ENCODE results near the gene SMAD4. TPM values are rescaled to one million over a fixed set of nuclear protein-coding genes. Genes with fewer than 3 reads are reported as not detected.

Gene SMAD4
- polyA plus RNA-seq, 3 donors, result 155 to 193 (median 157) TPM

GRCh38 chr18:51051105-51051712 is 21.2 kb downstream of the SMAD4 start:
- peak in 1 of 11 donors; percentile 29 for DNase-seq (ENCODE audit: extremely low read depth in 1 of 11, low read depth in 9 of 11, low spot score in 4 of 11)

GRCh38 chr18:51053814-51054213 is 23.8 kb downstream of the SMAD4 start:
- no peak for DNase-seq (ENCODE audit: extremely low read depth in 1 of 11, low read depth in 9 of 11, low spot score in 4 of 11)

GRCh38 chr18:51054764-51055163 is 24.8 kb downstream of the SMAD4 start:
- DNase-seq (ENCODE audit: extremely low read depth in 1 of 11, low read depth in 9 of 11, low spot score in 4 of 11), result no peak

GRCh38 chr18:51059969-51060368 is 30.0 kb downstream of the SMAD4 start:
- DNase-seq (ENCODE audit: extremely low read depth in 1 of 11, low read depth in 9 of 11, low spot score in 4 of 11), result no peak

GRCh38 chr18:51064256-51064655 is 34.2 kb downstream of the SMAD4 start:
- no peak for DNase-seq (ENCODE audit: extremely low read depth in 1 of 11, low read depth in 9 of 11, low spot score in 4 of 11)

DNA sequence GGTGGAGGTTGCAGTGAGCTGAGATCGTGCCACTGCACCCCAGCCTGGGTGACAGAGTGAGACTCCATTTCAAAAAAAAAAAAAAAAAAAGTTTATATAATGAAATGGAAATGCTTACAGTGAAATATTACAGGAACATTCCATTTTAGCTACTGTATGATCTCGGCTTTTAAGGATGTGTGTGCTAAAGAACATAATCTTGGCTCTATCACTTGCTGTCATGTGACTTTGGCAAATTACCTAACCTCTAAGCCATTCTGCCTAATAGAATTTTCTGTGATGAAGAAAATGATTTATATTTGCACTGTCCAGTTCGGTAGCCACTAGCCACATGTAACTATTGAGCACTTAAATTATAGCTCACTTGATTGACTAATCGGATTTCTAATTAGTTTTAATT is 36.3 kb downstream of the SMAD4 start:
- DNase-seq (ENCODE audit: extremely low read depth in 1 of 11, low read depth in 9 of 11, low spot score in 4 of 11), result no peak

DNA sequence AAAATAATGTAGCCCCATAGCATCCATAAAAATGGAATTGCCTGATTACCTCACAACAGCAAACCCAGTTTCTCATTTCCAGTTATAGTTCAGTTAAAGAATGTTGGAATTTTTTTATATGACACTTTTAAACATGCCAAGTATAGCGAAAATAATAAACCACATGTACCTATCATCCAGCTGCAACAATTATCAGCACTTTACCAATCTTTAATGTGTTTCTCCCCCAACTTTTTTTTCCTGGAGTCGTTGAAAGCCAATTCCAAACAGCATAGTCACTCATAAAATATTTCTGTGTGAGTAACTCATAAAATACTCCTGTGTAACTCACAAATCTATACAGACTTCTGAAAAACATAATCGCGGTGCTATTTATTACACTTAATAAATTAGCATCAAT is 38.1 kb downstream of the SMAD4 start:
- no peak for DNase-seq (ENCODE audit: extremely low read depth in 1 of 11, low read depth in 9 of 11, low spot score in 4 of 11)

DNA sequence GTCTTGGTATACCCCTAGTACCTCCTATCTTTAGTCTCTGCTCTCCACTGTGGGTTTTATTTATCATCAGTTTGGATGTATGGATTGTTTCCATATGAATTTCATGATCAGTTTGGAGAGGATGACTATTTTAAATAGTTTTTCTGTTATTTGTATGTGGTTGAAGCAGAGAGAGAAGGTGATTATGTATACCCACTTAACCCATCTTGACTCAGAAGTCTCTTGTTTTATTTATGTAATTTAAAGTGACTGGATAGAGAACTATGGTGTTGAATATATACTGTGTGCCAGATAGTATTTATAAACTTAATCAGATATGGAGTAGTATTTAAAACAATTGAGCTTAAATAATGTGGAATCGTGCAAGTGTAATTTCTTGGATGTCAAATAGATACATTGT is 39.9 kb downstream of the SMAD4 start:
- DNase-seq (ENCODE audit: extremely low read depth in 1 of 11, low read depth in 9 of 11, low spot score in 4 of 11), result no peak

DNA sequence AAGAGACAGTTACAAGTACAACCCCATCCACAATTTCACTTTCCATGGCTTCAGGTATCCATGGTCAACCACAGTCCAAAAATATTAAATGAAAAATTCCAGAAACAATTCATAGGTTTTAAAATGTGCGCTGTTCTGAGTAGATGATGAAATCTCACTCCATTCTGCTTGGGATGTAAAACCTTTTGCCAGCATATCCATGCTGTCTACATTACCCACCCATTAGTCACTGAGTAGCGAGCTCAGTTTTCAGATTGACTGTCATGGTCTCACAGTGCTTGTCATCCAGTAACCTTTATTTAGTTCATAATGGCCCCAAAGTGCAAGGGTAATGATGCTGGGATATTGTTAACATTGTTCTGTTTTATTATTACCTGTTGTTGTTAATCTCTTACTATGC is 40.5 kb downstream of the SMAD4 start:
- no peak for DNase-seq (ENCODE audit: extremely low read depth in 1 of 11, low read depth in 9 of 11, low spot score in 4 of 11)

DNA sequence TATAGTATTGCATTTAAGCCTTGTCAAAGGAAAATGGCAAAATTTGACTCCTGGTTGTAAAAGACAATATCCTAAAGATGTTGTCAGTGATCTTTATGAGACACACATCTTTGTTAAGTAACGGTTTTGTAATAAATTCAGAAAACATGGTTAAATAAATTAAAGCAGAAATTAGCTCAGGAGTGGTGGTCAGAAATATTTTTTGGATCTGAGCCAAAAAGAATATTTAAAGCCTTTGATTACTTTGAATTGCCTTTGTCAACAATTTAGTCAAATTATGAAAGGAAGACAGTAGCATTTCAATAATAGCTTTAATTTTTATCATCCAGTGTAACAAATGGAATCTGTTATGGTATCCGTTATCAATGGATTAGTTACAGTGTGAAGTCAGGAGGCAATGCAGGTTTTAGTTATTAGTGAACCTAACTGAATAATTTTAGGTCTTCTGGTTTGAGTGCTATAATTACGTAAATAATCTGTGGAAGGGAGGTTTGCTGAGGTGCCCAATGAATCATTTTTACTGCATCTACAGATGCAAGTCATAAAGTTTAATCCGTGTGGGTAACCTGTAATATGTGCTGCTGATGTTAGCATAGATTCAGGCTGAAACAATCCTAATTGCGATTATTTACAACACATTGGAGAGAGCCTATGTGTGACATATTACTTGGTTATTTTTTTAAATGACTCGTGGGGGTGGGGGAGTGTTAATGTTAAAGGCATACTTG is 42.7 kb downstream of the SMAD4 start:
- DNase-seq (ENCODE audit: extremely low read depth in 1 of 11, low read depth in 9 of 11, low spot score in 4 of 11), result no peak

DNA sequence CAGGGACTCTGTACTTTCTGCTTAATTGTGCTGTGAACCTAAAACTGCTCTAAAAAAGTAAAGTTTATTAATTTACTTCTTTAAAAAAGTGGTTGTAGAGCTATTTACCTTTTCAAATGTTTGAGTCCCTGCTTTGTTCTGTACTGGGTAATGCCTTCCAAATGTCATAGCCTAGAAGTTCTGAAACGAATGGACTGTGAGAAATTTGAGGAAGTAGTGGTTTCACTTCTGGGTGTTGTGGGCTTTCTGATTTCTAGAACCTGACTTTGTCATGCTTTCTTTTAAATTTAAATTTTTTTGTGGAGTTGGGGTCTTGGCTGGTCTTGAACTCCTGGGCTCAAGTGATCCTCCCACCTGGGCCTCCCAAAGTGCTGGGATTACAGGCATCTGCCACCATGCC is 44.6 kb downstream of the SMAD4 start:
- DNase-seq (ENCODE audit: extremely low read depth in 1 of 11, low read depth in 9 of 11, low spot score in 4 of 11), result no peak

- no peak for DNase-seq (ENCODE audit: extremely low read depth in 1 of 11, low read depth in 9 of 11, low spot score in 4 of 11)
Measured at GRCh38 chr18:51076503-51076902, 46.5 kb downstream of the SMAD4 start.

GRCh38 chr18:51077217-51077616 is 47.2 kb downstream of the SMAD4 start:
- DNase-seq (ENCODE audit: extremely low read depth in 1 of 11, low read depth in 9 of 11, low spot score in 4 of 11), result no peak

- DNase-seq (ENCODE audit: extremely low read depth in 1 of 11, low read depth in 9 of 11, low spot score in 4 of 11), result no peak
Measured at GRCh38 chr18:51078026-51078425, 48.0 kb downstream of the SMAD4 start.

DNA sequence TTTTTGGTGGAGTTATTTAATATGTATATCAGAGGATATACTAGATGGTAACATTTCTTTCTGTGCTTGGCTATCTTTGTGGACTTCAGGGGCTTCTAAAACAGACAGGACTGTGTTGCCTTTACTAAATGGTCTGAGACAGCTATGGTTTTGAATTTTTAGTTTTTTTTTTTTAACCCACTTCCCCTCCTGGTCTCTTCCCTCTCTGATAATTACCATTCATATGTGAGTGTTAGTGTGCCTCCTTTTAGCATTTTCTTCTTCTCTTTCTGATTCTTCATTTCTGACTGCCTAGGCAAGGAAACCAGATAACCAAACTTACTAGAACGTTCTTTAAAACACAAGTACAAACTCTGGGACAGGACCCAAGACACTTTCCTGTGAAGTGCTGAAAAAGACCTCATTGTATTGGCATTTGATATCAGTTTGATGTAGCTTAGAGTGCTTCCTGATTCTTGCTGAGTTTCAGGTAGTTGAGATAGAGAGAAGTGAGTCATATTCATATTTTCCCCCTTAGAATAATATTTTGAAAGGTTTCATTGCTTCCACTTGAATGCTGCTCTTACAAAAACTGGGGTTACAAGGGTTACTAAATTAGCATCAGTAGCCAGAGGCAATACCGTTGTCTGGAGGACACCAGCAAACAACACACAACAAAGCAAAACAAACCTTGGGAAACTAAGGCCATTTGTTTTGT is 52.7 kb downstream of the SMAD4 start:
- no peak for DNase-seq (ENCODE audit: extremely low read depth in 1 of 11, low read depth in 9 of 11, low spot score in 4 of 11)

GRCh38 chr18:51083398-51083797 is 53.4 kb downstream of the SMAD4 start:
- DNase-seq (ENCODE audit: extremely low read depth in 1 of 11, low read depth in 9 of 11, low spot score in 4 of 11), result no peak

DNA sequence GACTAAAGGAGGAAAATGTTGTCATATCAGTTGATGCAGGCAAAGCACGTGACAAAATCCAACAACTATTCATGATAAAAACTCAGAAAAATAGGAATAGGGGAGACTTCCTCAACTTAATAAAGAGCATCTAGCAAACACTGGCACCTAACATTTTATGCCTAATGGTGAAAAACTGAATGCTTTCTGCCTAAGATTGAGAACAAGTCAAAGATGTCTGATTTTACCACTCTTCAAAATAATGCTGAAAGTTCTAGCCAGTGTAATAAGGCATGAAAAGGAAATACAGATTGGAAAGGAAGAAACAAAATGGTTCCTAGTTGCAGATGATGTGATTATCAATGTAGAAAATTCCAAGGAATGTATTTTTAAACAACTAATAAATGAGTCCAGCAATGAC is 58.4 kb downstream of the SMAD4 start:
- no peak for DNase-seq (ENCODE audit: extremely low read depth in 1 of 11, low read depth in 9 of 11, low spot score in 4 of 11)

GRCh38 chr18:51089691-51090090 is 59.7 kb downstream of the SMAD4 start:
- no peak for DNase-seq (ENCODE audit: extremely low read depth in 1 of 11, low read depth in 9 of 11, low spot score in 4 of 11)

- no peak for DNase-seq (ENCODE audit: extremely low read depth in 1 of 11, low read depth in 9 of 11, low spot score in 4 of 11)
Measured at GRCh38 chr18:51091270-51091669, 61.3 kb downstream of the SMAD4 start.

DNA sequence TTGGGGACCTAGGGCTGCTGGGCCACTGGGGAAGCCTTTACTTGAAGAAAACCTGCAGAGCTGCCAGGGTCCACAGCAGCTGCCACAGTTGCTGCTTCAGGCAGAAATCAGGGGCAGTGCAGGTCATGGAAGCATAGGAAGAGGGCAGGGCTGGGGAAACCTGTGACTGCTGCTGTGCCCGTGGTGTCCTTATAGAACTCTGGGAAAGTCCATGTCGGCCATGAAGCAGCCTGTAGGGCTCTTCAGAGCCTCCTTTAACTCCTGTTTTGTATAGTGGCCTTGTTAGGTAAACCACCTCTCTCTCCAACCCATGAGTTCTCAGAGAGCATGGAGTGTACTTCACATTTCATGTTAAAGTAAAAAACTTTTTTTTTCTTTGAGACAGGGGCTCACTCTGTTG is 62.1 kb downstream of the SMAD4 start:
- DNase-seq (ENCODE audit: extremely low read depth in 1 of 11, low read depth in 9 of 11, low spot score in 4 of 11), result no peak
